HAP-1 (cell line): ENCODE measurements around the gene MPHOSPH10.
"Not testable (repeated sequence)": the region's sequence is repeated elsewhere in the genome, so short reads cannot be mapped to it uniquely, and the experiment has no call there.

Experiments
- DNase-seq, 2 experiments: peaks; one replicate each; pipeline ENCODE4 v3.0.0-alpha.2; 2016 to 2020; ENCODE audit warnings: low spot score in 2 of 2
- H3K27me3 ChIP-seq: fragments of 250-450 bp; sonication (Bioruptor Pico); 2 replicates; pipeline ENCODE4 v1.5.1; 2020; ENCODE audit warnings: low read depth, mild to moderate bottlenecking, moderate library complexity
- H3K36me3 ChIP-seq: fragments of 250-450 bp; sonication (Bioruptor Pico); replicated peaks from 2 replicates; pipeline ENCODE4 v1.5.1; 2020; ENCODE audit warnings: mild to moderate bottlenecking
- H3K4me1 ChIP-seq: fragments of 250-450 bp; sonication (Bioruptor Pico); 2 replicates; pipeline ENCODE4 v1.5.1; 2020; ENCODE audit warnings: mild to moderate bottlenecking
- H3K4me3 ChIP-seq: fragments of 250-450 bp; sonication (Bioruptor Pico); 2 replicates; pipeline ENCODE4 v1.5.1; 2020; ENCODE audit warnings: mild to moderate bottlenecking, moderate library complexity
- H3K9me3 ChIP-seq: fragments of 250-450 bp; sonication (Bioruptor Pico); 2 replicates; pipeline ENCODE4 v1.5.1; 2020; ENCODE audit warnings: mild to moderate bottlenecking, moderate library complexity
- in situ Hi-C: fragments of 300-500 bp; cut with MboI; formaldehyde crosslinking; loops from 3 replicates; pipeline ENCODE4 v1.14.3; 2020; ENCODE audit warnings: low sequenced_read_pairs, inconsistent platforms, mixed read lengths

MPHOSPH10 gene

DNA sequence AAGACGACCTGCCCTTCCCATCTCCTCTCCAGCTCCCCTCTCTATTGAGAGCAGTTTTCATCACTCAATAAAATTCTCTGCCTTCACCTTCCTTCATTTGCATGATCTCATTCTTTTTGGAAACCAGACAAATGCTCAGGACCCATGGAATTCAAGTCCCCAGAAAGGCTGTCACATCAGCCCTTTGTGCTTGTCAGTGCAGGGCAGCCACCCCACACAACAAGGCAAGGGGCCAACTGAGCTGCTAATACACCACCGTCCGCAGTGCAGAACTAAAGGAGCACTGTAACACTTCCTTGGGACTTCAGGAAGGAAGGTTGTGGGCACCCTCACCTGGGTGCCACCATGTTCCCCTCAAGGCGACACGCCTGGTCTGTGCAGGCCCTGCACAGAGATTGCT, 26.6 kb upstream of the MPHOSPH10 start:
- no peaks in the 10 kb centered on the region for H3K27me3 ChIP-seq
- no peaks in the 10 kb centered on the region for H3K9me3 ChIP-seq
- H3K36me3 ChIP-seq: no peaks in the 10 kb centered on the region; the same call in 1 of the 2 replicates
- in situ Hi-C loops: no loop called here
- DNase-seq: no peak
- no peaks in the 10 kb centered on the region for H3K4me1 ChIP-seq
- H3K4me3 ChIP-seq: no peak overlapping the region

DNA sequence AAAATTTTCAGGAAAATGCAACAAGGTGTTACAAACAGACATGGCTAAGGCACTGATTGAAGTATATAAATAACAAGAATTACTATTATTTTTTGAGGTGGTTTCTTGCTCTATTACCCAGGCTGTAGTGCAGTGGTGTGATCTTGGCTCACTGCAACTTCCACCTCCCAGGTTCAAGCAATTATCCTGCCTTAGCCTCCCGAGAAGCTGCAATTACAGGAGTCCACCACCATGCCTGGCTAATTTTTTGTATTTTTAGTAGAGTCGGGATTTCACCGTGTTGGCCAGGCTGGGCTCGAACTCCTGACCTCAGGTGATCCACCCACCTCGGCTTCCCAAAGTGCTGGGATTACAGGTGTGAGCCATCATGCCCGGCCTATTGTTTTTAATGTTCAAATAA, 24.0 kb upstream of the MPHOSPH10 start:
- H3K27me3 ChIP-seq, H3K4me3 ChIP-seq, DNase-seq, H3K9me3 ChIP-seq, in situ Hi-C loops, H3K36me3 ChIP-seq, H3K4me1 ChIP-seq: not testable (repeated sequence)

DNA sequence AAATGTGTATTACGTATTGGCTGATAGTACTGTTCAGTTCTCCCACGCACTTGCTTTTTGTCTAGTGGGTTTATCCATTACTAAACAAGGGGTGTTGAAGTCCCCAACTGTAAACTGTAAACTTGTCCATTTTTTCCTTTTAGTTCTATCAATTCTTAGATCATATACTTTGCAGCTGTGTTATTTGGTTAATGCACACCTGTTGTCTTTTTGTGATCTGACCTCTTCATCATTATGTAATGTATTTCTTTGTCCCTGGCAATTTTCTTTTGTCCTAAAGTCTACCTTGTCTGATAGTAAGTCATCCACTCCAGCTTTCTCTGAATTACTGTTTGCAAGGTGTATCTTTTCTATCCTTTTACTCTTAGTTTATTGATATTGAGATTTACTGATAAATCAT, 22.3 kb upstream of the MPHOSPH10 start:
- H3K36me3 ChIP-seq: peaks cover 1% of the 10 kb centered on the region; the same call in 1 of the 2 replicates
- H3K9me3 ChIP-seq: no peaks in the 10 kb centered on the region
- no peaks in the 10 kb centered on the region for H3K27me3 ChIP-seq
- no peaks in the 10 kb centered on the region for H3K4me1 ChIP-seq
- H3K4me3 ChIP-seq: no peak overlapping the region
- no peak for DNase-seq
- in situ Hi-C loops: no loop called here

DNA sequence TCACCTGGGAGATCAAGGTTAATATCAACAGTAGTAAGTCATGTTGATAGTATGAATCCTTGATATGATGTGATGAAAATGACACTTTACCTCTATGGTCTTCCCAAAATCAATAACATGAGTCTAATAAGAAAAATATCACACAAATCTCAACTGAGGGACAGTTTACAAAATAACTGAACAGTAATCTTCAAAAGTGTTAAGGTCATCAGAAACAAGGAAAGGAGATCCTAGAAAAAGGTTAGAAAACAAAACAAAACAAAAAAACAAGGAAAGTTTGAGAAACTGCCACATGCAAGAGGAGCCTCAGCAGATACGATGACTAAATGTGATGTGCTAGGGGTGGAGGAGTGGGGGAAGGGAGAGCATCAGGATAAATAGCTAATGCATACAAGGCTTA, 16.6 kb upstream of the MPHOSPH10 start:
- Histone ChIP-seq H3K4me1 (no peaks in the 10 kb centered on the region), H3K36me3 (peaks cover 24% of the 10 kb centered on the region), H3K4me3 (no peak overlapping the region), H3K9me3 (no peaks in the 10 kb centered on the region), H3K27me3 (no peaks in the 10 kb centered on the region)
- no peak for DNase-seq
- in situ Hi-C loops: no loop called here

DNA sequence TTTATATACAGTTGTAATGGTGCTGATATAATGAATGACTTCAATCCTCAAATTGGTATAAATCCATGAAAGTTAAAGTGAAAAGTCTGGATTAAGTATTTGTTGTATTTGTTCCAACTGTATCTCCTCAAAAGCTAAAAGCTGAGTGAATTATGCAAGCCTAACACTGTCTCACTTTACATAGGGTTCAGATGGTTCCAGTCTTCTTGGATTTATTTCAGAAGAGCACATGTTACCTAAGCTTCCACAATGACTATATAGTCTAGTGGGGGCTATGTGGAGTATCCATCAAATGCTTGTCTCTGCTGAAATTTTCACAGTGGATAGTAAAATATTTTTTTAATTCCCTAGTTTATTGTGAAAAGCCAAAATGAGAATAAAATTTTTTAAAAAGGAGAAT, 13.4 kb upstream of the MPHOSPH10 start:
- Histone ChIP-seq H3K9me3 (no peaks in the 10 kb centered on the region), H3K4me1 (no peaks in the 10 kb centered on the region), H3K36me3 (peaks cover 28% of the 10 kb centered on the region), H3K4me3 (no peak overlapping the region), H3K27me3 (no peaks in the 10 kb centered on the region)
- in situ Hi-C loops: no loop called here
- no peak for DNase-seq

DNA sequence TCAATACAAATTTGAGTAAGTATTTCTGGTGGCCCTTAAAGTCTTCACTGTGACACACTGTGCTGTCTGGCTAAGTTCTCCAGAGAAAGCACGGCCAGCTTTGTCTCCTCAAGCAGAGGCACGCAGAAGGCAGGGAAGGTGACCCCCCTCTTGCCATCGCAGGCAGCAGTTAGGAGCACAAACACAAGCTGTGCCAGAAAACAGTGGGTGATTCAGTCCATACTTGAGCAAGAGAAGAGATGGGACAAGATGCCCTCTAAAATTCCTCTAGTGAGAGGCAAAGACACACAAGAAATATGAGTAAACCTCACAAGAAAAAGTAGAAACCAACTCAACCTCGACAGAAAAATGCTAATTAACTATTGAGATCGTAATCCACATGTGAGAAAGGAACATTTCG, 10.2 kb upstream of the MPHOSPH10 start:
- no peak for DNase-seq
- Histone ChIP-seq H3K4me3 (no peak overlapping the region), H3K4me1 (no peaks in the 10 kb centered on the region; the same call in 1 of the 2 replicates), H3K27me3 (no peaks in the 10 kb centered on the region), H3K36me3 (peaks cover 32% of the 10 kb centered on the region), H3K9me3 (no peaks in the 10 kb centered on the region)
- in situ Hi-C loops: no loop called here

DNA sequence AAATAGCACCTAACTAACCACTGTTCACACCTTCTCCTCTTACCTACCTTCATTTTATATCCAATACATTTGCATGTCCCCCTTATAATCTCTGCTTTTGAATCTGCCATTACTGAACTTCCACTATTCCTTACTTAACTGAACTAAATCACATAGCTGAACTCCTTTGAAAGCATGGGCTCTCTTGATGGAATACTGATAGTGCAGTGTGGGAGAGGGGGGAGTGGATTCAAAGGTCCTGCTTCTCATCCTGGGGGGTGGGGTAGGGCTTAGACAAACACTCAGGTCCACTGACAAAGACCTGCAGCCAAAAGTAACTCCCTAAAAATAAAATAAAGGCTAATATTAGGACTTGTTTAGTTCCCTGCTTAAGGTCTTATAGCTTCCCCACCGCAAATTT, 9.0 kb upstream of the MPHOSPH10 start:
- in situ Hi-C loops: no loop called here
- no peaks in the 10 kb centered on the region for H3K27me3 ChIP-seq
- H3K4me1 ChIP-seq: no peaks in the 10 kb centered on the region; the same call in 1 of the 2 replicates
- H3K9me3 ChIP-seq: no peaks in the 10 kb centered on the region
- peaks cover 32% of the 10 kb centered on the region for H3K36me3 ChIP-seq
- no peak overlapping the region for H3K4me3 ChIP-seq
- DNase-seq: no peak

DNA sequence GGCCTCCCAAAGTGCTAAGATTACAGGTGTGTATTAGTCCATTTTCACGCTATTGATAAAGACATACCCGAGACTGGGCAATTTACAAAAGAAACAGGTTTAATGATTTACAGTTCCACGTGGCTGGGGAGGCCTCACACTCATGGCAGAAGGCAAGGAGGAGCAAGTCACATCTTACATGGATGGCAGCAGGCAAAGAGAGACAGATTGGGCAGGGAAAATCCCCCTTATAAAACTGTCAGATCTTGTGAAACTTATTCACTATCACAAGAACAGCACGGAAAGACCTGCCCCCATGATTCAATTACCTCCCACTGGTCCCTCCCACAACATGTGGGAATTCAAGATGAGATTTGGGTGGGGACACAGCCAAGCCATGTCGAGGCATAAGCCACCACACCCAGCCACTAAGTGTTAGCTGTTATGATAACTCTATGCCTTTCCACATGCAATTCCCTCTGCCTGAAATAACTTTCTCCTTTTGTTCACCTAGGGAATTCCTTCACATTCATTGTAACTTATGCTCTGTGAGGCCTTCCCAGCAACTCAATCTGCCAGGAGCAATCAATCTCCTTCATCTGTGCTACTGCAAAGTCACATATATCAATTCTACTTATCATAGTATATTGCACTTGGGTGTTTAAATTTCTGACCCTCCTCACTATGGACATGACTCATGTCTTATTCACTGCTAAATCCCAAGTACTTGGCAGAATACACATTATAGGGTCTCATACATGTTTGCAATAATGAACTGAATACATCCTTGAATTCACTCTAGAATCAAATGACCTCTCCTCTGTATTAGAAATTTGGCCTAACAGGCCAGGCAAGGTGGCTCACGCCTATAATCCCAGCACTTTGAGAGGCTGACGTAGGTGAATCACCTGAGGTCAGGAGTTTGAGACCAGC, 7.8 kb upstream of the MPHOSPH10 start:
- peaks cover 8% of the 10 kb centered on the region for H3K4me1 ChIP-seq
- DNase-seq: no peak
- H3K36me3 ChIP-seq: peaks cover 26% of the 10 kb centered on the region
- in situ Hi-C loops: no loop called here
- H3K27me3 ChIP-seq: no peaks in the 10 kb centered on the region
- no peak overlapping the region for H3K4me3 ChIP-seq
- no peaks in the 10 kb centered on the region for H3K9me3 ChIP-seq

DNA sequence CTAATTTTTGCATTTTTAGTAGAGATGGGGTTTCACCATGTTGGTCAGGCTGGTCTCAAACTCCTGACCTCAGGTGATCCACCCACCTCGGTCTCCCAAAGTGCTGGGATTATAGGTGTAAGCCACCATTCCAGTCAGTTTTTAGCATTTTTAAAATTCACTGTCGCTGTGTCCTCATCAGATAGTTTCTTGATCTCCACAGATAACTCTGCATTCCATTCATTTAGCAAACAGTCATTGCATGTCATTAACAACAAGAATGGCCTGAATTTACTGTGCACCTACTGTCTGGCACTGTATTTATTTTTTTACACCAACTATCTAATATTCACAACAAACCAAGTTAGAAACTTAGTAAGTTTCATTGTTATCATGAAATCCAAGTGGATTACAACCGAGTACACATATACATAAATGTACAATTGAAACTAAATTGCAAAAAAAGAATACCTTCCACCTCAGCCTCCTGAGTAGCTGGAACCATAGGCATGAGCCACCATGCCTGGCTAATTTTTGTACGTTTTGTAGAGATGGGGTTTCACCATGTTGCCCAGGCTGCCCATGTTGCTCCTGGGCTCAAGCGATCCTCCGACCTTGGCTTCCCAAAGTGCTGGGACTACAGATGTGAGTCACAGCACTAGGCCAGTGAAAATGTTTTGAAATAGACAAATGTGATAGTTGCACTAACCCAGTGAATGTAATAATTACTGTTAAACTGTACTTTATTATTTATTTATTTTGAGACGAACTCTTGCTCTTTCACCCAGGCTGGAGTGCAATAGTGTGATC, 4.7 kb upstream of the MPHOSPH10 start:
- Histone ChIP-seq H3K27me3 (no peaks in the 10 kb centered on the region), H3K4me3 (no peak overlapping the region), H3K36me3 (peaks cover 23% of the 10 kb centered on the region), H3K4me1 (peaks cover 8% of the 10 kb centered on the region), H3K9me3 (no peaks in the 10 kb centered on the region)
- in situ Hi-C loops: no loop called here
- DNase-seq: no peak

DNA sequence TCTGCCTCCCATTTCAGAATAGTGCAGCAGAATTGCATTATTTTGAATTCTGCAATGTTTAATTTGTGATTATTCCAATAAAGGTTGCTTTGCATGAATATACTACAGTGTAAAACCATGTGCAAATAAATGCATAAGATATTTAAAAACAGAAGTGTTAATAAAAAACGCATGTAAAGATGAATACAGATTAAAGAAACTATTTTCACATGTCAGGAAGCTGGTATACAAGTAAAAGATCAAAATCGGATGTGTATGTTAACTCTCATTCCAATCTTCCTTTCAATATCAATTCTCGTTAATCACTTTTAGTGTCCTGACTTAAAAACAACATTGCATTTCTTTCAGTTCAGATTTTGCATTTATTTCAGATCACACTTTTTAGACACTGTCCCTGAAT, 3.5 kb upstream of the MPHOSPH10 start:
- DNase-seq: no peak
- peaks cover 8% of the 10 kb centered on the region for H3K4me1 ChIP-seq
- peaks cover 23% of the 10 kb centered on the region for H3K36me3 ChIP-seq
- no peaks in the 10 kb centered on the region for H3K27me3 ChIP-seq
- no peak overlapping the region for H3K4me3 ChIP-seq
- in situ Hi-C loops: no loop called here
- H3K9me3 ChIP-seq: no peaks in the 10 kb centered on the region

DNA sequence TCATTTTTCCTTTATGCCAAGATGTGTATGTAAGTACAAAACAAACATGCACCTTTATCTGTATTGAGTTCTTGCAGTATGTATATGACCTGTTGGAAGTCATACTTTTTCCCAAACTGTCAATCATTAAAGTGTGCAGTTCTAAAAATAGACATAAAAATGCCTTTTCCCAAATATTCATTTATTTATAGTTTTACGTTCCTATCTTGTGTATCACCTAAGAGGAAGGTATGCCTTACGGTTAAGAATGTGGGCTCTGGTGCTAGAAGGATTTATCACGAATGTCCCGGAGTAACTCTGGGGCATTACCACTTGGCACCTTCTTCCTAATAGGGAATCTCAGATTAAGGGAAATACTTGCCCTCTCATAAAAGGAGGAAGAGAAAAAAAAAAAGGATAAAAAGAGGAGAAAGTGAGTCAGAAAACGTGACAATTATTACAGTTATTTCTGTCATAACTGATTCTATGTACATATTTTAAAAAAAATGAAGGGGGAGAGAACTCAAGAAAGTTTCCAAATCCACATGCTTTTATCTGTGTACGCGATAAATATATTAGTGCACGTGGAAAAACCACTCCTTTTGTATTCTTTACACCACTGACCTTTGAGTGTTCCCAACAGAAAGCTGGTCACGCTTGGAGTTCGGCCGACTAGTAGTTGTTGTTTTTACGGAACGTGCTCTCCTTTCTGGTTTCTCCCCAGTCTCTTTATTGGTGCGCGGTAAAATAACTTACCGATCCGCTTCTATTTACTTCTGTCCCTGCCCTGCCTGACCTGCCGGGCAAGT, 1.1 kb upstream of the MPHOSPH10 start:
- in situ Hi-C loops: no loop called here
- Histone ChIP-seq H3K36me3 (peaks cover 17% of the 10 kb centered on the region), H3K9me3 (no peaks in the 10 kb centered on the region), H3K27me3 (no peaks in the 10 kb centered on the region), H3K4me3 (peak overlapping the region; percentile 98), H3K4me1 (peaks cover 8% of the 10 kb centered on the region)
- DNase-seq: peak in 1 of 2 experiments; percentile 50

DNA sequence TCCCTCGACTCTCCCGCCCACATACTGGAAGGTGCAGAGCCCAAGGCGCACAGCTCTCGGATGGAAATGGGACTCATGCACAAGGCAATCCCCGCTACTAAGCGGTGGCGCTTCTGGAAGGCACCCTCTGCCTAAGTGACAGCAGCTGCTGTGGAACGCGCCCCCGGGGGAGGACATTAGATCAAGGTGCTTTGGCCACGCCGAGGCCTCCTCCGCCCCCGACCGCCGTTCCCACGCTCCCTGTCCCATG, 607 bp upstream of the MPHOSPH10 start:
- no peak for DNase-seq
- Histone ChIP-seq H3K9me3 (no peaks in the 10 kb centered on the region), H3K4me1 (peaks cover 8% of the 10 kb centered on the region), H3K4me3 (peak overlapping the region; percentile 98), H3K36me3 (peaks cover 20% of the 10 kb centered on the region), H3K27me3 (no peaks in the 10 kb centered on the region)
- in situ Hi-C loops: no loop called here

DNA sequence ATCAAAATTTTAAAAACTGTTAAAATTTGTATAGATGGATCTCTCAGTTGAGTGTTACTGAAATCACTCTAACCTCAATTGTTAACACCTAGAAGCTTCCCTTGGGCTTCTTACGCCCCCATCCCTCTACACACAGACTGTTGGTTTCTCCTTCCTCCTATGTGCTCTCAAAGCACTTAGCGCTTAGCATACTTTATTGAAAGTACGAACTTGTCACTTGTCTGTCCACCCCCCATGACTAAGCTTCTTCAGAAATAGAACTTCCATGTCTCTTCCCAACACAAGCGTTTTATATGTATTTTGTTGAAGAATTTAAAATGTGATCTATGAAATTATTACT, 441 bp downstream of the MPHOSPH10 start:
- Histone ChIP-seq H3K4me1 (peaks cover 8% of the 10 kb centered on the region), H3K4me3 (peak overlapping the region; percentile 98), H3K36me3 (peaks cover 25% of the 10 kb centered on the region), H3K9me3 (no peaks in the 10 kb centered on the region), H3K27me3 (no peaks in the 10 kb centered on the region)
- in situ Hi-C loops: no loop called here
- DNase-seq: peak in 1 of 2 experiments; percentile 33
